HepG2 (cell line): ENCODE measurements around the gene PLRG1. TPM values are rescaled to one million over a fixed set of nuclear protein-coding genes. Genes with fewer than 3 reads are reported as not detected.

Experiments
- CCAR2 ChIP-seq: fragments of 200-400 bp; formaldehyde crosslinking; optimal IDR thresholded peaks from 2 replicates; pipeline ENCODE3; 2018; ENCODE audit warnings: low read depth, mild to moderate bottlenecking, low read length, moderate library complexity
- CREB1 ChIP-seq, 2 experiments: fragments of 450-650 bp in 1 of 2; IDR thresholded peaks; 2 replicates each; pipeline ENCODE4 v1.6.1; 2016 to 2017; ENCODE audit warnings: control low read depth in 1 of 2, mild to moderate bottlenecking in 1 of 2, missing compliant biosample characterization in 1 of 2, missing genetic modification characterization in 1 of 2
- GABPB1 ChIP-seq: IDR thresholded peaks from 2 replicates; pipeline ENCODE4 v1.6.1; 2016; ENCODE audit warnings: mild to moderate bottlenecking, missing genetic modification reagents, moderate library complexity, missing compliant biosample characterization
- MAZ ChIP-seq, 2 experiments: sonication (generic) in 1 of 2; formaldehyde crosslinking in 1 of 2; IDR thresholded peaks; 2 replicates each; pipeline versions ENCODE4 v1.5.0 to v1.6.1; 2012 to 2020; ENCODE audit warnings: low read depth in 2 of 2, mild to moderate bottlenecking in 2 of 2, borderline replicate concordance in 1 of 2, improper control_type of control experiment in 1 of 2, low read length in 1 of 2, missing genetic modification reagents in 1 of 2, moderate library complexity in 1 of 2
- MXI1 ChIP-seq: IDR thresholded peaks from 3 replicates; pipeline ENCODE4 v1.6.1; 2012; ENCODE audit warnings: low read depth, low read length, inconsistent platforms, borderline replicate concordance
- MYNN ChIP-seq: sonication (generic); formaldehyde crosslinking; IDR thresholded peaks from 2 replicates; pipeline ENCODE4 v1.4.0; 2020; ENCODE audit warnings: mild to moderate bottlenecking, low read depth, missing genetic modification reagents
- NCOA1 ChIP-seq: sonication (generic); formaldehyde crosslinking; IDR thresholded peaks from 2 replicates; pipeline ENCODE4 v1.9.0; 2021; ENCODE audit warnings: missing genetic modification reagents
- NFYC ChIP-seq: IDR thresholded peaks from 2 replicates; pipeline ENCODE4 v1.6.1; 2016; ENCODE audit warnings: missing genetic modification reagents, missing compliant biosample characterization
- SMAD1 ChIP-seq: sonication (generic); formaldehyde crosslinking; IDR thresholded peaks from 2 replicates; pipeline ENCODE4 v1.4.0; 2020; ENCODE audit warnings: missing genetic modification reagents, low read depth, mild to moderate bottlenecking, borderline replicate concordance
- SOX6 ChIP-seq, 2 experiments: fragments of 450-650 bp in 1 of 2; sonication (generic) in 1 of 2; formaldehyde crosslinking in 1 of 2; IDR thresholded peaks; 2 replicates each; pipeline versions ENCODE4 v1.4.0 to v1.6.1; 2017 to 2020; ENCODE audit warnings: antibody characterized with exemption in 1 of 2, mild to moderate bottlenecking in 1 of 2, missing genetic modification reagents in 1 of 2
- SSRP1 ChIP-seq: IDR thresholded peaks from 2 replicates; pipeline ENCODE4 v1.6.1; 2016; ENCODE audit warnings: control low read depth
- TCF7L2 ChIP-seq: IDR thresholded peaks from 2 replicates; pipeline ENCODE4 v1.6.1; 2011; ENCODE audit warnings: mild to moderate bottlenecking, low read depth, low read length, moderate library complexity
- ZBTB20 ChIP-seq: sonication (generic); formaldehyde crosslinking; IDR thresholded peaks from 2 replicates; pipeline ENCODE4 v1.8.1; 2023; ENCODE audit warnings: missing genetic modification reagents, low read depth, mild to moderate bottlenecking, borderline replicate concordance
- ZFP37 ChIP-seq: sonication (generic); formaldehyde crosslinking; IDR thresholded peaks from 2 replicates; pipeline ENCODE4 v1.4.0; 2020; ENCODE audit warnings: missing genetic modification reagents, borderline replicate concordance
- ZFP41 ChIP-seq: sonication (generic); formaldehyde crosslinking; IDR thresholded peaks from 2 replicates; pipeline ENCODE4 v1.4.0; 2020; ENCODE audit warnings: mild to moderate bottlenecking, missing genetic modification reagents, borderline replicate concordance
- ZNF160 ChIP-seq: sonication (generic); formaldehyde crosslinking; IDR thresholded peaks from 2 replicates; pipeline ENCODE4 v1.8.0; 2022; ENCODE audit warnings: mild to moderate bottlenecking, inconsistent platforms, missing genetic modification reagents
- ZNF207 ChIP-seq: fragments of 450-650 bp; IDR thresholded peaks from 2 replicates; pipeline ENCODE4 v1.6.1; 2016; ENCODE audit warnings: antibody characterized with exemption, borderline replicate concordance
- ZNF367 ChIP-seq: sonication (generic); formaldehyde crosslinking; IDR thresholded peaks from 2 replicates; pipeline ENCODE4 v1.4.0; 2020; ENCODE audit warnings: missing genetic modification reagents, borderline replicate concordance
- ZNF496 ChIP-seq: sonication (generic); formaldehyde crosslinking; IDR thresholded peaks from 2 replicates; pipeline ENCODE4 v1.8.1; 2023; ENCODE audit warnings: mild to moderate bottlenecking, moderate library complexity, missing genetic modification reagents; ENCODE audit not compliant: insufficient replicate concordance
- ZNF510 ChIP-seq: sonication (generic); formaldehyde crosslinking; IDR thresholded peaks from 2 replicates; pipeline ENCODE4 v1.4.0; 2020; ENCODE audit warnings: low read depth, mild to moderate bottlenecking, missing genetic modification reagents
- ZNF549 ChIP-seq: sonication (generic); formaldehyde crosslinking; IDR thresholded peaks from 2 replicates; pipeline ENCODE4 v1.5.0; 2020; ENCODE audit warnings: missing genetic modification reagents
- polyA plus RNA-seq, 8 experiments: library from polyadenylated mRNA; depleted of rRNA in 3 of 8; stranded (reverse) in 7 of 8; unstranded in 1 of 8; fragments of >200 nt; fragmentation: Illumina TruSeq in 4 of 8; extraction: Trizol in 4 of 8; gene quantifications; 2 replicates each; pipeline versions ENCODE4 v1.2.1 to v1.2.3, GENCODE V29; 2011 to 2016; ENCODE audit warnings: low read depth in 4 of 8, missing spikeins in 1 of 8, mixed read lengths in 1 of 8; ENCODE audit not compliant: insufficient read depth in 1 of 8
- total RNA-seq, 5 experiments: library from RNA; depleted of rRNA; stranded (reverse); fragments of >200 nt; fragmentation: Illumina TruSeq; extraction: Trizol; gene quantifications; 2 replicates each; pipeline ENCODE4 v1.2.3, GENCODE V29; 2016; ENCODE audit warnings: low read depth in 1 of 5
- TF ChIP-seq, protein P1 (sequence below): sonication (generic); IDR thresholded peaks from 2 replicates; pipeline ENCODE4 v1.6.1; 2016; ENCODE audit warnings: low read depth, borderline replicate concordance
- TF ChIP-seq, protein P2 (sequence below): sonication (generic); formaldehyde crosslinking; IDR thresholded peaks from 2 replicates; pipeline ENCODE4 v1.5.0; 2020; ENCODE audit warnings: mild to moderate bottlenecking, missing genetic modification reagents, borderline replicate concordance

Gene PLRG1
- total and polyA plus RNA-seq, 2 of the 13 experiments (the other 11 are each of a cell fraction or from before 2014, with no cell fraction given), result 77.3 to 110 TPM

DNA sequence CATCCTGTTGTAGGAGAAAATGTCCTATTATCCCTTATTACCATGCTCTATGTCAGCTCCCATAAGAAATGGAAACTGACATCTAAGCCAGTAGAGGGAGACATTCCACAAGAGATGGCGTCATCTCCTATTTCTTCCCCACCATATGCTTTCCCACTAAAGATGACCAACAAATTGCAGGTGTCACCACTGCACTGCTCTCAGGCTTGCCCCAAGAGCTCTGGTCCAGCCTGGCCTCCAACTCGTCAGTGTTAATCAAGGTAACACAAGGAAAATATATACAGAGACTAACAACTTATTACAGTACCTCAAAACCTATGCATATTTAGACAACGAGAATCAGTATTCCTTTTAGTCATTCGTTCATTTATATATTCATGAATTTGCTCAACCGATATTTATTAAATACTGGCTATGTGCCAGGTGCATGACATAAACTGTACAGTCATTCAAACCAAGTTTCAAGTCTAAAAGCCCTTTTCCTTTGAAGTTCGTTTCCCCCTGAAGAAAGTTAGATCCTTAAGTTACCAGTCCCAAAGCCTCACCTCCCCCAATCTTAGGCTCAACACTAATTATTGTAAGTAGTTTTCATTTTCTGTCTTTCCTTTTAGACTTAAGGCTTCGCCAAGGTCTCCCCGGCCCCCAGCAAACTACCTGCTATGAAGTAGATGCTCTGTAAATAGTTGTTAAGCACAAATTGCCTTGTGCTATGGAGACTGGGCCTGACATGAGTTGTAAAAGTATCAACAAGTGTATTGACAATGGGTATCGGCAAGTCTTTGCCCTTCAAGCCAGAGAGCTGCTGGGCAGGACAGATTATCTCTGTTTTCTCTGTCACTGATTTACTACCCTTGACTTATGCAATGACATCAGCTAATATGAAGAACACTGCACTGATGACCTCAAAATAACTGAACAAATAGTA lies 9.6 kb upstream of the PLRG1 start (continued):
- TF ChIP-seq, protein P1, sequence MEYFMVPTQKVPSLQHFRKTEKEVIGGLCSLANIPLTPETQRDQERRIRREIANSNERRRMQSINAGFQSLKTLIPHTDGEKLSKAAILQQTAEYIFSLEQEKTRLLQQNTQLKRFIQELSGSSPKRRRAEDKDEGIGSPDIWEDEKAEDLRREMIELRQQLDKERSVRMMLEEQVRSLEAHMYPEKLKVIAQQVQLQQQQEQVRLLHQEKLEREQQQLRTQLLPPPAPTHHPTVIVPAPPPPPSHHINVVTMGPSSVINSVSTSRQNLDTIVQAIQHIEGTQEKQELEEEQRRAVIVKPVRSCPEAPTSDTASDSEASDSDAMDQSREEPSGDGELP, result peak; percentile 59; the same call in 1 of the 2 replicates
- no peak for TF ChIP-seq NCOA1 (CRISPR knock-in tag)
- TF ChIP-seq MXI1, result peak; percentile 53; the same call in 1 of the 3 replicates
- no peak for TF ChIP-seq ZNF207
- TF ChIP-seq TCF7L2, result peak; percentile 43; the same call in 1 of the 2 replicates
- no peak for TF ChIP-seq MYNN (CRISPR knock-in tag)
- no peak for TF ChIP-seq ZNF160 (CRISPR knock-in tag)
- TF ChIP-seq ZNF496 (CRISPR knock-in tag), result no peak
- no peak for TF ChIP-seq MAZ (IDR thresholded peaks at IDR 0.05; ENCODE audit: borderline replicate concordance, low read depth, low read length)
- no peak; the same call in 1 of the 2 replicates for TF ChIP-seq MAZ (CRISPR knock-in tag; IDR thresholded peaks at IDR 0.05; ENCODE audit: low read depth)
- TF ChIP-seq SMAD1 (CRISPR knock-in tag), result no peak
- peak; percentile 38; the same call in 1 of the 2 replicates for TF ChIP-seq NFYC (CRISPR knock-in tag)
- no peak for TF ChIP-seq ZFP41 (CRISPR knock-in tag)
- no peak for TF ChIP-seq GABPB1 (CRISPR knock-in tag)
- TF ChIP-seq, protein P2, sequence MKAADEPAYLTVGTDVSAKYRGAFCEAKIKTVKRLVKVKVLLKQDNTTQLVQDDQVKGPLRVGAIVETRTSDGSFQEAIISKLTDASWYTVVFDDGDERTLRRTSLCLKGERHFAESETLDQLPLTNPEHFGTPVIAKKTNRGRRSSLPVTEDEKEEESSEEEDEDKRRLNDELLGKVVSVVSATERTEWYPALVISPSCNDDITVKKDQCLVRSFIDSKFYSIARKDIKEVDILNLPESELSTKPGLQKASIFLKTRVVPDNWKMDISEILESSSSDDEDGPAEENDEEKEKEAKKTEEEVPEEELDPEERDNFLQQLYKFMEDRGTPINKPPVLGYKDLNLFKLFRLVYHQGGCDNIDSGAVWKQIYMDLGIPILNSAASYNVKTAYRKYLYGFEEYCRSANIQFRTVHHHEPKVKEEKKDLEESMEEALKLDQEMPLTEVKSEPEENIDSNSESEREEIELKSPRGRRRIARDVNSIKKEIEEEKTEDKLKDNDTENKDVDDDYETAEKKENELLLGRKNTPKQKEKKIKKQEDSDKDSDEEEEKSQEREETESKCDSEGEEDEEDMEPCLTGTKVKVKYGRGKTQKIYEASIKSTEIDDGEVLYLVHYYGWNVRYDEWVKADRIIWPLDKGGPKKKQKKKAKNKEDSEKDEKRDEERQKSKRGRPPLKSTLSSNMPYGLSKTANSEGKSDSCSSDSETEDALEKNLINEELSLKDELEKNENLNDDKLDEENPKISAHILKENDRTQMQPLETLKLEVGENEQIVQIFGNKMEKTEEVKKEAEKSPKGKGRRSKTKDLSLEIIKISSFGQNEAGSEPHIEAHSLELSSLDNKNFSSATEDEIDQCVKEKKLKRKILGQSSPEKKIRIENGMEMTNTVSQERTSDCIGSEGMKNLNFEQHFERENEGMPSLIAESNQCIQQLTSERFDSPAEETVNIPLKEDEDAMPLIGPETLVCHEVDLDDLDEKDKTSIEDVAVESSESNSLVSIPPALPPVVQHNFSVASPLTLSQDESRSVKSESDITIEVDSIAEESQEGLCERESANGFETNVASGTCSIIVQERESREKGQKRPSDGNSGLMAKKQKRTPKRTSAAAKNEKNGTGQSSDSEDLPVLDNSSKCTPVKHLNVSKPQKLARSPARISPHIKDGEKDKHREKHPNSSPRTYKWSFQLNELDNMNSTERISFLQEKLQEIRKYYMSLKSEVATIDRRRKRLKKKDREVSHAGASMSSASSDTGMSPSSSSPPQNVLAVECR (CRISPR knock-in tag), result peak; percentile 53; the same call in 1 of the 2 replicates
- no peak for TF ChIP-seq SOX6 (IDR thresholded peaks at IDR 0.05)
- TF ChIP-seq SOX6 (CRISPR knock-in tag; IDR thresholded peaks at IDR 0.05), result peak; percentile 94
- no peak for TF ChIP-seq SSRP1 (CRISPR knock-in tag)
- peak; percentile 92; the same call in 1 of the 2 replicates for TF ChIP-seq ZBTB20
- TF ChIP-seq CCAR2, result no peak
- no peak for TF ChIP-seq ZFP37 (CRISPR knock-in tag)
- TF ChIP-seq ZNF510 (CRISPR knock-in tag), result 0 out of 2 replicates have a peak, but pooled peaks have one; percentile 55
- TF ChIP-seq CREB1 (IDR thresholded peaks at IDR 0.05), result peak; percentile 74
- TF ChIP-seq CREB1 (CRISPR knock-in tag; IDR thresholded peaks at IDR 0.05), result peak; percentile 76
- no peak for TF ChIP-seq ZNF367 (CRISPR knock-in tag)
- no peak for TF ChIP-seq ZNF549
